Measurements from ENCODE around the gene CCDC39.
A peak's percentile ranks its signal among the peaks of the same experiment; 100 is the strongest.
"Not testable (repeated sequence)": the region's sequence is repeated elsewhere in the genome, so short reads cannot be mapped to it uniquely, and the experiment has no call there.

CCDC39 gene

GRCh38 chr3:180619723-180620122 lies 59.6 kb downstream of the CCDC39 start:
- DNase-seq: no peak

DNA sequence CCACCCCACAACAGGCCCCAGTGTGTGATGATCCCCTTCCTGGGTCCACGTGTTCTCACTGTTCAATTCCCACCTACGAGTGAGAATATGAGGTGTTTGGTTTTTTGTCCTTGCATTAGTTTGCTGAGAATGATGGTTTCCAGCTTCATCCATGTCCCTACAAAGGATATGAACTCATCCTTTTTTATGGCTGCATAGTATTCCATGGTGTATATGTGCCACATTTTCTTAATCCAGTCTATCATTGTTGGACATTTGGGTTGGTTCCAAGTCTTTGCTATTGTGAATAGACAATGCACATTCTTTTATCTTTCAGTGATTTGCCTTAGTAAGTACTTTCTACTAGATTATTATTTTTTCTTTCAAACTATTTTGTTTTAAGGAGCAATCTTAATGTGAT lies 60.7 kb downstream of the CCDC39 start:
- DNase-seq: not testable (repeated sequence)

DNA sequence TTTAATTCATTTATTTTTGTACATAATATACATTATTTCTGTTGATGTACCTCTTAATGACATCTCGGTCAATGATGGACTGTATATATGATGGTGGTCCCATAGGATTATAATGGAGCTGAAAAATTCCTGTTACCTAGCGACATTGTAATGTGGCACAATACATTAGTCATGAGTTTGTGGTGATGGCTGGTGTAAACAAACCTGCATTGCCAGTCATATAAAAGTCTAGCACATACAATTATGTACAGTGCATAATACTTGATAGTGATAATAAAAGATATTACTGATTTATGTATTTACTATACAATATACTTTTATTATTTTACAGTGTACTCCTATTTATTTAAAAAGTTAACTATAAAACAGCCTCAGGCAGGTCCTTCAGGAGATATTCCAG lies 62.2 kb downstream of the CCDC39 start:
- no peak for DNase-seq

GRCh38 chr3:180615954-180616353 lies 63.3 kb downstream of the CCDC39 start:
- no peak for DNase-seq

- DNase-seq: no peak
Observed at GRCh38 chr3:180612364-180612763, 66.9 kb downstream of the CCDC39 start.

GRCh38 chr3:180611006-180611405 lies 68.3 kb downstream of the CCDC39 start:
- DNase-seq: no peak

- DNase-seq: peak; percentile 67
Observed at GRCh38 chr3:180601688-180602666, 77.3 kb downstream of the CCDC39 start, which contains the start of gene TTC14. TSS of gene TTC14 (plus strand) at chr3:180602163. CDS start at chr3:180602262, 99 bp downstream.

- no peak for DNase-seq
Observed at GRCh38 chr3:180600473-180600872, 78.8 kb downstream of the CCDC39 start.

DNA sequence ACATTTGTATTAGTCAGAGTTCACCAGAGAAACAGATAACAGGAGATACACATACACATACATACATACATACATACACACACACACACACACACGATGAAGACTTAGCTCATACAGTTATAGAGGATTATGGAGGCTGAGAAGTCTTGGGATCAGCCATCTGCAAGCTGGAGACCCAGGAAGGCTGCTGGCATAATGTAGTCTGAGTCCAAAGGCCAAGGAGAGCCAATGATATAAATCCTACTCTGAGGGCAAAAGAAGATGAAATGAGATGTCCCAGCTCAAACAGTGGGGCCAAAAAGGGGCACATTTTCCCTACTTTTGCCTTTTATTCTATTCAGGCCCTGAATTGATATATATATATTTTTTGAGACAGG lies 83.7 kb downstream of the CCDC39 start:
- no peak for DNase-seq

- DNase-seq: no peak
Observed at GRCh38 chr3:180594631-180595558, 84.4 kb downstream of the CCDC39 start.

- DNase-seq: not testable (repeated sequence)
Observed at GRCh38 chr3:180593631-180594030, 85.7 kb downstream of the CCDC39 start.

DNA sequence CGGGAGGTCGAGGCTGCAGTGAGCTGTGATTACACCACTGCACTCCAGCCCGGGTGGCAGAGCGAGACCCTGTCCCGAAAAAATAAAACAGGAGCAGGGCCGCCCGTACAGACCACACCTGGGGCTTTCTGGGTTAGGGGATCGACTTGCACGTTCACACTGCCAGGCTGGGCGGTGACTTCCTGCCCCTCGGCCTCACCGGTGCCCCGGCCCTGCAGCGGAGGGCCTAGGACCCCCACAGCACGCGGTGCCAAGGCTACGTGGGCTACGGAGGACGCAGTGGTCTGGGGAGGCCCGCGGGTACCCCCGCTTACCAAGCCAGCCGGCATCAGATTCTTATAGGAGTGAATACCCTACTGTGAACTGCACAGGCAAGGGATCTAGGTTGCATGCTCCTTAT lies 88.9 kb downstream of the CCDC39 start:
- no peak for DNase-seq

DNA sequence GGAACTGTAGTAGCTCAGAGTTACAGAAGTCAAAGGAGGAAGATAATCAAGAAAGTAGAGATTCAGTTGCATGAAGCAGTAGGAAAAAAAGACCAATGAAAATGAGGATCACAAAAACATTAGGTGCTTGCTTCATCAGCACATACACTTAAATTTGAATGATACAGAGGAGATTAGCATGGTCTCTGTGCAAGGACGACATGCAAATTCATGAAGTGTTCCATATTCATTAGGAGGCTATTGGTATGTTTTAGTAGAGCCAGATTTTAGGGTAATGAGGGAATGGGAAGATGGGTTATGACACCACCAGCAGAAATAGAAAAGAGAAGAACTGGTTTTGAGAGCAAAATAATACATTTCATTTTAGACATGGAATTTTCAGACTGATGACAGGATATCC lies 98.4 kb downstream of the CCDC39 start:
- no peak for DNase-seq

DNA sequence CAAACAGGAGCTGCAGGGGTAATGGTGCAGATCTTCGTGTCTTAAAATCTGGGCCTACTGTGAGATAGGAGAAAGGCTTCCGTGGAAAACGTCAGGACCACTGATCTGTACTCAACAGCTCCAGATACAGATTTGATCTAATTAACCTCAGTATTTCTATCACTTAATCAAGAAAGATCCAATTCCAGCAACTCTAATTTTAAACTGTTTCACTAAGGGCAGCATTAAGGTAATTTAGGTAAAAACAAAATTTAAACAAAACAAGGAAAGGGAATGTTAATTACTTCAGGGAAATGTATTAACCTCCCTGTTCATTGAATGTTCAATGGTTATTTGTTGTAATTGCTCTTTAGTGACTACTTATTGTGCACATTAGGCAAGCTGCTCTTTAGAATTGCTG lies 103.7 kb downstream of the CCDC39 start:
- no peak for DNase-seq

- no peak for DNase-seq
Observed at GRCh38 chr3:180571831-180572598, 107.3 kb downstream of the CCDC39 start.

GRCh38 chr3:180570238-180570637 lies 109.1 kb downstream of the CCDC39 start:
- no peak for DNase-seq

GRCh38 chr3:180564676-180565075 lies 114.6 kb downstream of the CCDC39 start:
- no peak for DNase-seq

All from NCI-H1048 (cell line).